ENCODE data around the gene FANCL.
"Not testable (repeated sequence)": the region's sequence is repeated elsewhere in the genome, so short reads cannot be mapped to it uniquely, and the experiment has no call there.

Gene FANCL

DNA sequence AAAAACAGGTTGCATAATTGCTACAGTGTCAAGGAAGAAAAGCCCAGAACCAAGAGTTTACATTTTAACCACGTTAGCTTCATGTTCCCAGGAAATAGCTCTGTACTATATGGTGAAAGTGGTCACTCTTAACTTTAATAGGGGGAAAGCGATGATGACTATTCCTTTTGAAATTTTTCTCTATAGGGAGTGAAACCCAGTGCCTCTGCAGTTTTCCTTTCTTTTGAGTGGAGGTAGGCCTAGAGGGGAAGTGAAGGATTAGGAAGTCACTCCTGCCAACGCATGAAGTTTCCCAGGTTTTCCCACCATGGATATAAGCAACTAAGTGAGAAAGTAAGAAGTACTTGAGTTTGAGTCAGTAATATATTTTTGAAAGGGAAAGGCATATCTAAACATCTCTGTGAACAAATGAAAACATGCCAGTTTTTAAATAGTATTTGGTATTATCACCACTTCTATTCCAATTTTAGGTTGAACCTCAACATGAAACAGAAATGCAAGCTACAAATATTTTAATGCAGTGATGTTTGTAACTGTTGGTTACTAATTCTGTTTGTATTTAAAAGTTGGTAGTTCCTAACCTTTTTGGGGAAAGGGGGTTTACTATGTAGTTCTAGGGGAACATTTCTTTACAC is 102.6 kb downstream of the FANCL start:
- no peak for DNase-seq

DNA sequence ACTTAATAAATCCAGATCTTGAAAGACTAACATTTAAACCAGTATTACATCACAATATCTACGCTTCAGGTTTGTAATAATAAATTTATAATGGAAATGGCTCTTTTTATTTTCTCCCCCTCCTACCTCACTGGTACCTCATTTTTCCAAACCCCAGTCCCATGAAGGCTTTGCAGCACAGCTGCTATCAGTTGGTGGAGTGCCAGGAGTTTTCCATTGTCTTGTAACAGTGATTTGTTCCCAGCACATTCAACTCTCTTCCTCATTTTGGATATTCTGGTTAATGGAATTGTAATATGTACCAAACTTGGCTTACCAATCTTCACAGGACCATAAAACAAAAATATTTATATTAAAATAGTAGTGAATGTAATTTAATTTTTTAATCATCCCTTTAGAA is 103.3 kb downstream of the FANCL start:
- DNase-seq: no peak

DNA sequence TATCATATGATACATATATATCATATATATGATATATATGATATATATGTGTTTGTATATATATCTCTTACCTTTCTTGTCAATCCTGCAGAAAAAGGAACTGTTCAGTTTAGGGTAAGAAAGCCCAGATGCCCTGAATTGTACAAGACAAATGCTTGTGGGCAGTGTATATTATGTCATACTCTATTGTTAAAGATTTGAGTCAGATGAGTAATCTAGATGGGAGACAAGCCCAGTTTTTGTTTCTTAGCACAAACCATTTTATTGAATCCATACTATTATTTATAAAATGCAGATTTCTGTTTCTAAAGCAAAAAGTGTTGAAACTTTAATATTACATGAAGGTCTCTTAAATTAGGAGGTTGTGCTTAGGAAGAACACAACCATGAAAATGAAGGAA is 103.9 kb downstream of the FANCL start:
- no peak for DNase-seq

DNA sequence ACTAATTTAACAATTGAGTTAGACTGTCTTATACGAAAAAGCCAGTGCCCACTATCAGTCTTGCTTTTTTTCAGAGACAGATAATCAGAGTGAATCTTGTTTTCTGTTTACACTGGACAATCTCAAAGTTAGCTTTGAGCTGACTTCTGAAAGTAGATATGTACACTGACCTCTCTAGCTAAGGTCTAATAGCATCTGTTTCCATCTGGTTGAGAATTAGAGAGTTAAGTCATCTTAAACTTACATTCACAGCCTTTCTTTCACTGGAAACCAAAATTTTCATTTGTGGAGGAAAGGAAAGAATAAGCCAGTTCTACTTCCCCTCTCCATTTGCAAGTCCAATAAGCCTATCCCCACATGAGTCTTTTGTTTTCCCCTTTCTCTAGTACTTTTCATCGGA is 105.3 kb downstream of the FANCL start:
- no peak for DNase-seq

DNA sequence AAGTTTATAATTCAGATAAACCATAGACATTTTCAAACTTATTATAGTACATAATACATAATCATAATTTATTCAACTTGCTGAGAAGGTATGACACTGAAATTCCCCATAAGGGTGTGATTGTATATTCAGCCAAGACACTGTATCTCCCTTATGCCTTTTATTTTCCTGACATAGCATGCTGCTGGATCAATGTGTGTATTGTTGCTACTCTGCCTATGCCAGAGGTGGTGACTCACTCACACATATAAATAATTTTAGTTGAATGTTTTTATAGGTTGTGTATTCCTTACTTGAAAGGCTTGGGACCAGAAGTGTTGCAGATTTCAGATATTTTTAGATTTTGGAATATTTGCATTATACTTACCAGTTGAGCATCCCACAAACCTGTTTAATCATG is 107.7 kb downstream of the FANCL start:
- DNase-seq: no peak

DNA sequence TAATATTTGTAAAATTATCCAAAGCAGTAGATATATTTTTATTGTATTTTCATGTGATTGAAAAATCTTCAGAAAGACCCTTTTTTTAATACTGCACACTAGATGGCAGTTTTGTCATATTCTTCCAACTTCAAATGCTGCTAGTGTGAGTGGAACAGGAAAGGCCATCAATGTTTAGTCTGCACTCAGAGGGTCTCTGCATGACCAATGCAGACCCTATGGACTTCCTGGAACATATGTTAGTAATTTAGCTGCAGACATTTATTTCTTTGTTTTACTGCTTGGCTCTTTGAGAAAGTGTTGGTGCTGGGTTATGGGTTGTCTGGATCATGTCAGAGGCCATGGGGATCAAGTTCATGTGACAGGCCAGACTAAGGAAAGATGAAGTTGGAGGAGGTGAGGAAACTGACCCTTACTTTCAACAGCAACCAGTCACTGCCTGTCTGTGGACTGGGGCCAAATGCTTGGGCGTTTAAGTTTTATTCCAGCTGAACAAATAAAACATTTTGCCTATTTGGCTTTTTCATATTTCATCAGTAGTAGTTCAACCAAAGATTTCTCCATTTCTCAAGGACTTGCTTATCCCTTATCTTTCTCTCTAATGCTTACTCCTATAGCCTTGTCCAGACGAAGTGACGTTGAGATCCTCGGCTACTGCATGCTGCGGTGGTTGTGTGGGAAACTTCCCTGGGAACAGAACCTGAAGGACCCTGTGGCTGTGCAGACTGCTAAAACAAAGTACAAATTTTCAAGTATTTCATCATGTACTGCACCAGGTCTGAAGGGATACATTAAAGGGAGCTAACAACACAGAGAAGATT is 109.7 kb downstream of the FANCL start:
- DNase-seq: no peak

DNA sequence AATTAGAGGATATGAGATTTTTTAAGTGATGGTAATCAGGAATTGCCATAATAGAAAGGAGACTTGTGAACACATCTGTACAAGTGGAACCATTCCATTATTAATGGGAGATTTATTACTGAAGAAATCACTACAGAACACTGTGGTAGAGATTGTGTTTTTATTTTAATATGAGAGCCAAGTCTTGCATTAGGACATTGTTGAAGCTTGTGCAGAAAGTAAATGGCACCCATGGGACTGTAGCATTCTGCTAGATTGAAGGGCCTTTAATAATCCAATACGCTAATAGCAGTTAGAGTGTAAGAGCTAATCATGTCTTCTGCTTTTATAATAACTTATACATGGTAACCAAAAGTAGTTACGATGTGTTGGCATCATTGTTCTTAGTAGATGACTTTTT is 110.9 kb downstream of the FANCL start:
- no peak for DNase-seq

DNA sequence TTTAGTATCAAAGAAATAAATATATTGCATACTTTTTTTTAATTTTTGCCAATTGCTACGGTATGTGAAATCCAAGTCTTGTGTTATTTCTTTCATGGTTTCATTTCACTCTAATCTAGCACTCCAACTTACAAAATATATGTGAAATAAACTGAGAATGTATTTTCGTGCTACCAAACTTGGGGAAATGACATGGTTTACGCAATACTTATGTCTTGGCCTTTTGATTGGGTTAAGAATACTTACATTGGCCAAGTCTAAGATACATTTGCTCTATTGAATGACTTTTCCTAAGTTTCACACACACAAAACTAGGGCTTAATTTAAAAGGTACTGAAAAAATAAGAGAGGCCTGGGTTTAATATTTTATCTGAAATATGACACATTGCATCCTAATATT is 114.0 kb downstream of the FANCL start:
- DNase-seq: no peak

DNA sequence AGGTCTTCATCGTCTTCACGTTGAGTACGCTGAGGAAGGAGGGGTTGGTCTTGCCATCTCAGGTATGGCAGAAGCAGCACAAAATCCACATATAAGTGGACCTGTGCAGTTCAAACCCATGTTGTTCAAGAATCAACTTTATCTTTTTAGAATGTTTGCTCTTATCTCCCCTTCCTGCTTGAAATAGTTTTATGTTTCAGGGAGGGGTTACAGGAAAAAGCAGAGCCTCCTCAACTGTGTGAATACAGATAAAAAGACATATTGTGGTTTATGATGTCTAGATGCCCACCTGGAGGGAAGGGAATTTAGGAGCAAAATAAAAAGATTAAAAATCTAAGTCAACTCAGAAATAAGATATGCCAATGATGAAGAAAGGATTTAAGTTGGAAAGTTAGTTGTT is 118.6 kb downstream of the FANCL start:
- no peak for DNase-seq

DNA sequence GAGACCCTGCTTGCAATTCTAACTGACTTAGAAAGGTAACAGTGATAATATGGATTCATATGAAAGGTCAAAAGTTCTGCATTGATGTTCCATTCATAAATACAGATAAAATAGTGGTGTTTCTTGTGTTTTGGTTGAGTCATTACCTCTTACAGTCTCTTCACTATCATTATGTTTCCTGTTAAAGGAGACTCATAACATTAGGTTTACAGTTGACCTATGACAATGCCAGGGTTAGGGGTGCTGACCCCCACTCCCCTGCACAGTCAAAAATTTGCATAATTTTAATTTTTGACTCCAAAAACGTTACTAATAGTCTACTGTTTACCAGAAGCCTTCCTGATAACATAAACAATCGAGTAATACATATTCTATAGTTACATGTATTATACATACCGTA is 119.1 kb downstream of the FANCL start:
- no peak for DNase-seq

DNA sequence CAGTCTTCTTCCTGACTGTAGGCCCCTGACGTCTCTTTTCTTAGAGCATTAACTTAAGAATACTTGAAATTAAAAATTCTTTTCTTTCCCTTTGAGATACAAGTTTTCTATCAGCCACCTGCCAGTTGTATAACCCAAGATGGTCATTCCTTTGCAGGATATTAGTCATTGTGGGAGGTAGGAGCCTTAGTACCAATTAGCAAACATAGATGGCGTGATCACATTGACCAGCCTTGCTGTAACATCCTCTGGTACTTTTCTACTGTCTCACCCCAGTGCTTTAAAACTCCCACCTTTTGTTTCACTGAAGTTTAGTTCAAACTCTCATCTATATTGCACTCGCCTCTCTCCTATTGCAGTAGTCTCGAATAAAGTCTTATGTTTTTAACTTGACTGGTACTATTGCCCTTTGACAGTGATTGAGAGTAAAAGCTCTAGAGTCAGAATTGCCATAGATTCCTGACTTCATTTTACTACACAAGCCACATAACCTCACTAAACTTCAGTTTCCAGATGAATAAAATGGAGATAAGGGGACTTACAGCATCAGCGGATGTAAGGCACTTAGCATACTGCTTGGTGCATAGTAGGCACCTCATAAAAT is 120.4 kb downstream of the FANCL start:
- DNase-seq: no peak

DNA sequence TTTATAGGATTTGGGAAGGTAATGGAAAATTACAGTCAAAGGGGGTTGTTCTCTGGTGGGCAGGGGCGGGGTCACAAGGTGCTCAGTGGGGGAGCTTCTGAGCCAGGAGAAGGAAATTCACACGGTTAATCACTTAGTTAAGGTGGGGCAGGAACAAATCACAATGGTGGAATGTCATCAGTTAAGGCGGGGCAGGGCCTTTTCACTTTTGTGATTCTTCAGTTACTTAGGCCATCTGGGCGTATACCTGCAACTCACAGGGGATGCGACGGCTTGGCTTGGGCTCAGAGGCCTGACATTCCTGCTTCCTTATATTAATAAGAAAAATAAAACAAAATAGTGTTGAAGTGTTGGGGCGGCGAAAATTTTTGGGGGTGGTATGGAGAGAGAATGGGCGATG is 127.6 kb downstream of the FANCL start:
- DNase-seq: not testable (repeated sequence)

DNA sequence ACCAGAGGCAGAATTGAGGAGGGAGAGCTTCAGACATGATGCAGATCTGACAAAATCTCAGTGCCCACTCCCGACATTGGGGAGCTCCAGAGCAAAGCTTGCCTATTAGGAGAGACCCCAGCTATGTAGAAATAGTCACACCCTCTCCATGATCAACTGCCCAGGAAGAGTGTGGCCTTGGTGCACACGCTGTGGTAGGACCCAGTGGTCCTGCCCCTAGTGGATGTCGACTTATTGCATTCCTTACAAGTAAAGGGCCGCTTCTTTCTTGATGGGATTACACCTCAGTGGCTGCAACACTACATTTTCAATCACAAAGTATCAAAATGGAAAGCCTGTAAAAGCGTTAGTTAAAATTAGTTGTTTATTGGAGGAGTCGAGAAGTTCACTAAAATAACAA is 130.4 kb downstream of the FANCL start:
- no peak for DNase-seq

DNA sequence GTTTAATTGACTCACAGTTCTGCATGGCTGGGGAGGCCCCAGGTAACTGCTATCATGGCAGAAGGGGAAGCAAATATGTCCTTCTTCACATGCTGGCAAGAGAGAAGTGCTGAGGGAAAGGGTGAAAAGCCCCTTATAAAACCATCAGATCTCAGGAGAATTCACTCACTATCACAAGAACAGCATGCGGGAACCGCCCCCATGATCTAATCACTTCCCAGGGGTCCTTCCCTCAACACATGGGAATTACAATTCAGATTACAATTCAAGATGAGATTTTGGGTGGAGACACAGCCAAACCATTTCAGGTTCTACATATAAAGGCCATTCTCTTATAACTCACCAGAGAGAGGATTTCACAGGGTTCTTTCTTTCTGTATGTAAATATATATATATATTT is 131.6 kb downstream of the FANCL start:
- DNase-seq: no peak
